Stimulated activated CD4-positive, alpha-beta T cell treated with anti-CD3 and anti-CD28 coated beads, Interleukin-1b, Interleukin-23, amount 100 ng/mL, for 48 hours (primary cell): ENCODE results near the gene SEC23B.
"Not testable (repeated sequence)": the region's sequence is repeated elsewhere in the genome, so short reads cannot be mapped to it uniquely, and the experiment has no call there.

Experiments used
- DNase-seq: peaks from one replicate; pipeline ENCODE4 v3.0.0-alpha.2; 2020

SEC23B gene

DNA sequence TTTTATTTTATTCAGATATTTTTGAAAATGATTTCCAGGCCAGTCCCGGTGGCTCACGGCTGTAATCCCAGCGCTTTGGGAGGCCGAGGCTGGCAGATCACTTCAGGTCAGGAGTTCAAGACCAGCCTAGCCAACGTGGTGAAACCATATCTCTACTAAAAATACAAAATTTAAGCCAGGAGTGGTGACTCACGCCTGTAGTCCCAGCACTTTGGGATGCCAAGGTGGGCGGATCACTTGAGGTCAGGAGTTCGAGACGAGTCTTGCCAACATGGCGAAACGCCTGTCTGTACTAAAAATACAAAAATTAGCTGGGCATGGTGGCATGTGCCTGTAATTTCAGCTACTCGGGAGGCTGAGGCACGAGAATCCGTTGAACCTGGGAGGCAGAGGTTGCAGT is 19.0 kb downstream of the SEC23B start:
- DNase-seq = not testable (repeated sequence)

DNA sequence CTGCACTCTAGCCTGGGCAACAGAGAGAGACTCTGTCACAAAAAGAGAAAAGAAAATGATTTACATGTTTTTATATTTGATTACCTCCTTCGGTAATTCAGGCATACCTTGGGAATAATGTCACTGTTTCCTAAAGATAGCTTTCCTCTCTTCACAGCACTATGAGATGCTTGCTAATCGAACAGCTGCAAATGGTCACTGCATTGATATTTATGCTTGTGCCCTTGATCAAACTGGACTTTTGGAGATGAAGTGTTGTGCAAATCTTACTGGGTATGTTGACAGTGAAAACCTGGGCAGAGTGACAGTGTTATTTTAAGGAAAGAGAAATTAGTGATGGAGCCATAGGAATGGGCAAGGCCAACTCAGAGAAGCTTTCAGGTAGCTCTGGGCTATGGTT is 19.6 kb downstream of the SEC23B start:
- DNase-seq = no peak

DNA sequence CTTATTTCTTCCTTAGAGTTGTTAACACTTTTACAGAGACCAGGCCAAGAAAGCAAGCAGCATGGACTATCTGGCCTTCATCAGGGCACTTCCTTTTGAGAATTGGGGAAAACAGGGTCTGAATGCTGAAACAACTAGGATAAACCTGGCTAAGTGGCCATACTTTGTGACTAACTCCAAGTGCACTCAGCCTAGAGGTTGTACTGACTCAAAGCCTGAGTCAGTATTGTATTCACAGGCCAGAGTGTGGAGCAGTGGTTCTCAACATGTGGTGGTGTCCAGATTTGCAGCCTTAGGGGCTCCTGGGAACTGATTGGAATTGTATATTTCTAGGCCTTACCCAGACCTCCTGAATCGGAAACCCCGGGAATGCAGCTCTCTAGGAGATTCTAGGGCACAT is 20.1 kb downstream of the SEC23B start:
- DNase-seq = no peak

DNA sequence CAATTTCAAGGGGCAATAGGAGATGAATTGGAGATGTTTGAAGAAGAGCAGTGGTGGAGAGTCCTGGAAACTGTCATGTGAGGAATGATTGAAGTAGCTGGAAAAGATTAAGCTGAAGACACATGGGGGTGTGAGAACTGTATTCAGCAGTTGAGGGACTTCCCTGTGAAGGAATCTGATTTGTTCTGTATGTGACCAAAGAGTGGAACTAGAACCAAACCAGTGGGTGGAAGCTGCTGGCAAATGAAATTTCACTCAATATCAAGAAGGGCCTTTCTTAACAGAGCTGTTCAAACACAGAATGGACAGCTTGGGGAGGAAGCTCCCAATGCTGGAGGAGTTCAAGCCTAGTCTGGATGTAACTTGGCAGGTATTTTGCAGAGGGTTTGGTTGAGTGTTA is 21.3 kb downstream of the SEC23B start:
- no peak for DNase-seq

DNA sequence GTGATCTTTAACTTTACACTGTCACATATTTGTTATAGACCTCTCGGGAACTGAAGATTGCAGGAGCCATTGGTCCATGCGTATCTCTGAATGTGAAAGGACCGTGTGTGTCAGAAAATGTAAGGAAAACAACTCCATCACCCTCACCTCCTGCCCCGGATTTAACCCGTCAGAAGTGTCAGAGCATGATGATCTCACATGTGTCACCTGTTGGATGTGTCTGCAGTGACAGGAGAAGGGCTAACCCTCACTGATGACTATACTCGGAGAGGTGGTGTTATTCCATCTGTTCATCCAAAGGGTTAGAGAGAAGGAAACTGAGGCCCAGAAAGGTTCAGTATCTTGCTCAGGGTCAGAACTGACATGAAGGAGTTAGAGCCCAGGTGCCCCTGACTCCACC is 24.9 kb downstream of the SEC23B start:
- no peak for DNase-seq

DNA sequence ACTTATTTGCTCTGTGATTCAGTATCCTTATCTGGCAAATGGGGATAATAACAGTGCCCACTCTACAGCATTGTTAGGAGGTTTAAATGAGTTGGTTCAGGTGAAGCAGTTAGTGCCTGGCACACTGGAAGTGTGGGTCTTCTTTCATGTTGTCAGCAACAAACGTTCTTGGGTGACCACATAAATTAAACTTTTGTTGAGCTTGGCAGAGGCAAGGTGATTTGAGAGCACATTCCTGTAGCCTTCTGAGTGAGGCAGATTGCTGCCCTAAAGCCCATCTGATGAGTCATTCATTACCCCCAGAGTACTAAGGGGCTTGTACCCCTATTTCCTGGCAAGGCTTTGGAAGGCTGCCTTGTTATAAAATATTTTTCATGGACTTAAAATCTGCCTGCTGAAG is 25.8 kb downstream of the SEC23B start:
- no peak for DNase-seq

- no peak for DNase-seq
These were observed 26.4 kb downstream of the SEC23B start for GRCh38 chr20:18533978-18534644.

- no peak for DNase-seq
These were observed 29.9 kb downstream of the SEC23B start for GRCh38 chr20:18537651-18538050.

GRCh38 chr20:18541741-18542140 is 34.0 kb downstream of the SEC23B start:
- DNase-seq = no peak

DNA sequence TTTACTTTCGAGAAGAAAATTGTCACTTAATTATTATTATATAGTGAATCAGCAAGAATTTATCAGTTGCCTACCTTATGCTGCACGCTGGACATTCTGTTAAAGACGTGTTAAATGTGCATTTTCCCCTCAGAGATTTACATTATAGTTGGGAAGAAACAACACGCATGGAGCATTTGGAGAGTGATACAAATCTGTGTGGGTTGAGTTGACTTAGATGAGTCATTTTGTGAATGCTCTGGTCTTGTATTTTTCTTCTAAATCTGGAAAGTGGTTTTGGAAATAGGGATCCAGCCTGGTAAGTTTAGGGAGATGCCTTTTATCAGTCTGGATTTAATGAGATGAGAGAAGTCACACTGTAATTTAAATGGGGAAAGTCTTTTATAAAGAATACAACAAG is 35.5 kb downstream of the SEC23B start:
- DNase-seq = no peak

GRCh38 chr20:18543932-18544331 is 36.2 kb downstream of the SEC23B start:
- no peak for DNase-seq

- DNase-seq = no peak
These were observed 37.8 kb downstream of the SEC23B start for GRCh38 chr20:18545566-18545965.

DNA sequence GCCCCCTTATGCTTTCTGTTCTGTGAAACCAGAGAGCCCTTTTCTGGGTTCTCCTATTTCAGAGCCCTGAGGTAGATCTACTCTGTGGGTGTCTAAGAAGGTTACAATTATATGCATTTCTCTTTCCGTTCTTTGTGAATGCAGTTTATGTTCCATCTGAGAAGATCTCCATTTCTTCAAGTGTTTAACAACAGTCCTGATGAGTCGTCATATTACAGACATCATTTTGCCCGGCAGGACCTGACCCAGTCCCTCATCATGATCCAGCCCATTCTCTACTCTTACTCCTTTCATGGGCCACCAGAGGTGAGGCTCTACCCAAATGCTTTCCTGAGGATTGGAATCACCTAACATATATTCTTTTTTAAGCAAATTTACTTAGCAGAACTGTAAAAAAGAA is 40.7 kb downstream of the SEC23B start:
- DNase-seq = no peak

GRCh38 chr20:18553746-18554145 is 46.0 kb downstream of the SEC23B start:
- no peak for DNase-seq

DNA sequence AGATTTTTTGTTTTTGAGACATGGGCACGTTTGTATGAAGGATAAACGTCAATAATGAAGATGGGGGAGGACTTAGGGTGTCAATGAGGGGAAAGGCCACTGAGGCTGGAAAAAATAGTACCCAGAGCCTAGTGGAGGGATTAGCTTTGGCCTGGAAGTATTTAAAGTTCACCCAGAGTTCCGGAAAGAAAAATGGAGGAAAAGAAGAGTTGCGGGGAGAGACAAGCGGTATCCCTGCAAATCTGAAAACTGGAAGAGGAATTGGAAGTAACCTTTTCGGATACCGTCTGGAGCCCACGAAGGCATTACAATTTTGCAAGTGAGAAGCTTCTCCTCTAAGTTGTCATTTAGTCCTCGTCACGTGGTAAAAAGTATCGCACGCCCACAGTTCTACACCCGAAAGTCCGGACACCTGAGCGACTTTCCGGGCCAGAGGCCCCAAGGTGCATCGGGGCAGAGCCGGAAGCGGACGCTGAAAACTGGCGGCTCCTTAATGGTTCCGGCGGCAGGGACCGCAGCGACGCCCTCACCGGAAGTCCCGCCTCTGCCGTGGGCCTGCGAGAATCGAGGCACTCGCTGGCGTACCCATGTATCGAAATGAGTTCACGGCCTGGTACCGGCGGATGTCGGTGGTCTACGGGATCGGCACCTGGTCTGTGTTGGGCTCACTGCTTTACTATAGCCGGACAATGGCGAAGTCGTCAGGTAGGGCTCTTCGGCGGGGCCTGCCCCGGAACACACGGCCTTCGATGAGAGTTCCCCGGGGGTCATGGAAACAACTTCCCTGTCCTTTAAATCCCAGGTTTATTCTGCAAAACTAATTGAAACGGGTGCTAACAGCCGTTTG is 59.4 kb downstream of the SEC23B start, which contains the start of gene SMIM26:
Gene SMIM26, plus strand, starts transcription at position 541 of the 847 bp plus-strand sequence. Its CDS starts 47 bp downstream, at position 588.
- peak; percentile 94 for DNase-seq

DNA sequence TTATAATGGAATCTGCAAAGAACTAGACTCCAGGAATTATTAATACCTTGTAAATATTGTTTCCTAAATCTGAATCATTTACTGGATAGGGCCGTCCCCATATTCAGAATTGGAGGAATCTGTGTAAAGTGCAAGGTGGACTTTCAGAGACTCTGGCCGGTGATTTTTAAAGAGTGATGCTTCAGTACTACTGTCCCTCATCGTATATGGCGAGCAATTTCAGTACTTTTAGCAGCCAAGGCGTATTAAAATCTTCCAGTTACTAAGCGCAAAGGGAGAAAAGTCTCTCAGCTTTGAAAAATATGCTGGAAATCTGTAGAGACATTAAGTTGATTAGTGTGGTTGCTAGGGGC is 60.0 kb downstream of the SEC23B start:
- no peak for DNase-seq

DNA sequence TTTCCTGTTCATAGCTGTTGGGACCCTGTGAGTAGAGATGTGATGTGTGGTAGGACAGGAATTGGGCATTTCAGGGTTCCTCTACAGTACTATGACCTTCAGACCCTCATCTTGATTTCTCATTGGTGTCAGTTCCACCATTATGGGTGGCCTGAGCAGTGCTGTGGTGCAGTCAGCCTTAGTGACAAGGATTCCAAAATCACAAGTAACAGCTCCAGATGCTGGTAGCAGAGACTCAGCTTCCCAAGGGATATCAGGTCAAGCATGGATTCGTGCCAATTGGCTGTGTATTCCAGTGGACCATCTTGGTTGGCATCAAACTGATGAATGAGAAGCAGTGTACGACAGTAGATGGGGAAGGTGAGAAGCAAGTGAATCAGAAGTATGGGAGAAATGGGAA is 63.3 kb downstream of the SEC23B start:
- DNase-seq = no peak

DNA sequence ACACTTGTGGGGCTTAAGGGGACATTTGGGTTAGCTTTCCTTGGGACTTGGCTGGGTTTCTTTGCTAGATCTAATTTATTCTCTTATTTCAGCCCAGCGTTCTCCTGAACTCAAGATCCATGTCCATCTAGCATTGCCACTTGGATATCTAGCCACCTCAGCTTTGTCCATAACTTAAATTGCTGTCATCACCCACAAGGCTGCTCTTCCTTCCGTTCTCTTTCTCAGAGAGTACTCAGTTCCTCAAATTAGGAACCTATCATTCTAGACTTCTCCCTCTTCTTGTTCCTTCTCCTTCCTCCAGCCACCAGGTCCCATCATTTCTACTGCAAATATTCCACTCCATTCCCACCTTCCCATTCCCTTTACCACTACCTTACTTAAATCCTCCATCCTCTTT is 63.8 kb downstream of the SEC23B start:
- DNase-seq = no peak

- DNase-seq = no peak
These were observed 70.2 kb downstream of the SEC23B start for GRCh38 chr20:18577942-18578341.

- no peak for DNase-seq
These were observed 70.8 kb downstream of the SEC23B start for GRCh38 chr20:18578581-18578980.

DNA sequence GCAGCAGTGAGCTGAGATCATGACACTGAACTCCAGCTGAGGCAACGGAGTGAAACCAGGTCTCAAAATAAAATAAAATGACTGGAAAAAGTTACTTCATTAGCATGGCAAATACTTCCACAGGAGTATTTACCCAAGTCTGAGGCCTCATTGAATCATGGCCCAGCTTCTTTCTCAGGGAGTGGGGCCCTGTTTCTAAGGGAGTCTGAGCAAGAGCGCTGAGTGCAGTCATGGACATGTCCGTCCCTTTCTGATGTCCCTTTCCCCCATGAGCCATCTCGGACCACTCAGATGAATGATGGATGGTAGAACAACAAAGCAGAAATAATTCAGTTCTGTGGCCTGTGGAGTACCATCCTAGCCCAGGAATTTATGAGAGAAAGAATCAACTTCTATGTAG is 72.3 kb downstream of the SEC23B start:
- DNase-seq = no peak

- no peak for DNase-seq
These were observed 77.4 kb downstream of the SEC23B start for GRCh38 chr20:18585134-18585533.

- DNase-seq = peak; percentile 92
These were observed 80.2 kb downstream of the SEC23B start, which contains the start of gene DTD1 for GRCh38 chr20:18587665-18588573. Gene DTD1 (plus strand): TSS chr20:18588054. CDS start chr20:18588073, 19 bp downstream.
